Right forelimb (tissue), 1 donor: ENCODE results near the gene STK35.
"Not testable (repeated sequence)": the region's sequence is repeated elsewhere in the genome, so short reads cannot be mapped to it uniquely, and the experiment has no call there.

Source experiments
- DNase-seq: peaks from one replicate; pipeline ENCODE4 v3.0.0-alpha.2; 2018

The STK35 gene

DNA sequence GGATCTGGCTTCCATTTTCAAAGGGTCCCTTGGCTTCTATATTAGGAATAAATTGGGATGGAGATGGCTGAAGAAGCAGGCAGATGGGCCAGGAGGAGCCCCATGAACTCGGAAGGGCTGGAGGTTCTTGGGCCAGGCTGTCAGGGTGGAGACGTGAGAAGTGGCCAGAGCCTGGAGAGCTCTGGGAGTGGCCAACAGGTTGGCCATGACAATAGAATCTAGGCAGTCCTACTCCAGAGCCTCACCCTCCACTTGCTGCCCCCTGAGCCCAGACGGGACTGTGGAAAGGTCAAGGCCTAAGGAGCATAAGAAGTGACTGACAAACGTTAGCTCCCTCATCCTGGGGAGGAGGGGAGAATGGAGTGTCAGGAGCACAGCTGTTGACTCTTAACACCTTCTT lies 62.1 kb downstream of the STK35 start:
- peak; percentile 7 for DNase-seq

DNA sequence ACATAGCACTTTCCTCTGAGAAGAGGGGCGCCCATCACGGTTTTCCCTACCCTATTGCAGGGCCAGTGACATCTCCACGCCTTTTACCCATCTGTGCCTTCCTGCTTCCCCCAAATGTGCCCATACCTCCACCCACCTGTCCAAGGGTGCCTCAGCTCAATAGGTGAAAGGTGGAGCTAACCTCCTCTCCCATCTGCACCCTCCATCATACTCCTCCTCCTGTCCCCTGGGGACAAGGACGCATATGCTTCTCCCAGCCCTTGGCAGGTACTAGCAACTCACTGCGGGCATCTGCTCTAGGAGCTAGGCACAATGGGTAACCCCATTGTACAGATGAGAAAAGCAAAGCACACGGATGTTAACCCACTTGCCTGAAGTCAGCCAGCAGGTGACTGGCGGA lies 62.8 kb downstream of the STK35 start:
- no peak for DNase-seq

DNA sequence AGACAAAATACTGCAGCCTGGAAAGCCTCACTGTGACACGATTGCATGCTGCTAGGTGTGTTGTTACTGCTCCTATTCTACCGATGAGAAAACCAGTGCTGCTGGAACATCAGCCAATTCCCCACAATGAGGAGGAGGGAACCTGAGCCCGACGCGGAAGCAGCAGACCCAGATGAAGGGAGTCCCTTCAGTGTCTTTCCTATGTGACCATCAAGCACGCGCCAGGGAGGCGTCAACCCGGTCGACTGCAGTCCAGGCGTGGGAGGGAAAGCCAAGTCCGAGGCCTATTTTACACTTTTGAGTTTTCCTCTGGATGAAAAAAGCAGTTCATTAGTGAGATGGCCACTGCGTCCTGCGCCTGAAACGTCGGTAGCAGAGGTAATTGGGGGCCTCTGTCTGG lies 63.3 kb downstream of the STK35 start:
- DNase-seq, result peak; percentile 31

DNA sequence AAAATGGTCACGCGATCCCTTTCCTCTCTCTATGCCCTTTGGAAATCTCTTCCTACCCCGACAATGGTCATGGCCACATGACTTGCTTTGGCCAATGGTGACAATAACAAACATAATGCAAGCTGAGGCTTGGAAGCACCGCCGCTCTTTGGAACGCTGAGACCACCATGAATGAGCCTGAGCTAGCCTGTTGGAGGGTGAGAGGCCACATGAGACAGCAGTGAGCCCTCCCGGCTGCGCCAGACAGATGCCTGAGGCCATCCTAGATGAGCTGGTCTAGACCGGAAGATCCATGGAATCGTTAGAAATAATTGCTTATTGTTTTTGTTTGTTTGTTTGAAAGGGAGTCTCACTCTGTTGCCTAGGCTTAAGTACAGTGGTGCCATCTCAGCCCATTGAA lies 64.2 kb downstream of the STK35 start:
- DNase-seq, result peak; percentile 16

DNA sequence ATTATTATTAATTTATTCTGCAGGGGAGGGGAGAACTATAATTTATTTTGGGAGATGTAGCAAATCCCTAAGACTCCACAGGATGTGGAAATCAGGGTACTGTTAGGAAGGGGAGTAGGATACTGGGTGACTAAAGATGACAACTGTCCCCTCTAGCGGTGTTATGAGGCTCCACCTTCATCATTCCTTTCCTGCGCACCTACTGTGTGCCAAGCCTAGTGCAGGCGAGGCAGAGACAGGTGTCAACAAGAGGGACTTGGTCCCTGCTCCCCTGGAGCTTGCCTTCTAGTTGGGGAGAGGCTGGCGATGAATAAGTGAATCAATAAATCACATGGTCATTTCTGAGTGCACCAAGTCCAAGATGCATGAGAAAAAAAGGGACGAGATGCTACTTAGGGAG lies 65.5 kb downstream of the STK35 start:
- DNase-seq, result peak; percentile 9

DNA sequence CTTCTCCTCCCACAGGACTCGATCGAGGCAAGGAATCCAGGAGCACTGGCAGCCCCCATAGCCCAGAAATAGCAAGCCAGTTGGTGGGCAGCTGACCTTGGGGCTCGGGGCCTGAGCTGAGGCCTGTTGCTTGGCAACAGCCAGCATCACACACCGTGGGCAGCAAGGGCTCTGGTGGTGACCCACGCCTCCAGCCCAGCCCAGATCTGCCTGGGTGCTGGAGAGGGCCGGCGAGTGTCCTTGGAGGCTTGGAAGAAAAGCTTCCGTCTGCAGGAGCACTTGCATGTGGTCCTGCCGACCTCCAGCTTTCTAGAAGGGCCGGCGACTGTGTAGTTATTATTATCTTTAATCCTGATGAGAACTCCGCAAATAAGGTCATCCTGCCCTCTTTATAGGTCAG lies 67.3 kb downstream of the STK35 start:
- peak; percentile 37 for DNase-seq

DNA sequence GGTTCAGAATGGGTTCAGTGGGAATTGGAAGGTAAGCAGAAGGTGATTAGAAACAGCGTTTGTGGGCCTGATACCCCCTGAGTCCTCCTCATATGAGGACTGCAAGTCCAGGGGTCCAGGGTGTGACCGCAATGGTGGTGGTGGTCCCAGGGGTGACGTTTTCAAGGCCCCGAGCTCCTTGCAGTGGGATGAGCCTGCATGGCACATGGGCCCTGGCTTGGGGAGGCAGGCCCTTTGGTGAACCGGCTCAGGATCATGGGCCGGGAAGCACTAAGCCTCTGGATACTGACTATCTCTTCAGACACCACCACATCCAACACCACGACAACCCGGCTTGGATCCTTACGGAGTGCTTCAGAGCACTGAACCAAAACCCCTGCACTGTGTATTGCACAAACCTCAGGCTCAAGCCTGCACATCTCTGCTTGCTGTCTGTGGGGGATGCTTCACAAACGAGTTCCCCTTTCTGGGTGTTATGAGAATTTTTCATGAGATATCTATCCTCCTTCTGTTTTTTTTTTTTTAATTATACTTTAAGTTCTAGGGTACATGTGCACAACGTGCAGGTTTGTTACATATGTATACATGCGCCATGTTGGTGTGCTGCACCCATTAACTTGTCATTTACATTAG lies 67.9 kb downstream of the STK35 start:
- peak; percentile 25 for DNase-seq

DNA sequence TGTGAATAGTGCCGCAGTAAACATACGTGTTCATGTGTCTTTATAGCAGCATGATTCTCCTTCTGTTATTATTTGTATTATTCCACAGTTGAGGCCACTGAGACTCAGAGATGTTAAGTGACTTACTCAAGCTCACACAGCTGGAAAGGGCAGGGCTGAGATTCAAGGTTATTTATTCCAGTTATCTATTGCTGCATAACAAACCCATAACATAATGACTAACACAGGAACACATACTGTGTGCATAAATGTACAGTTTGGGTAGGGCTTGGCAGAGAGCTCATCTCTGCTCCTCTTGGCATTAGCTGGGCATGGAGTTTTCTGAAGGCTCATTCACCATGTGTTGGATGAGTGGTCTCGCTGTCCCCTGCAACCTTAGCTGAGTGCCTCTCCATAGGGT lies 68.8 kb downstream of the STK35 start:
- DNase-seq, result no peak

DNA sequence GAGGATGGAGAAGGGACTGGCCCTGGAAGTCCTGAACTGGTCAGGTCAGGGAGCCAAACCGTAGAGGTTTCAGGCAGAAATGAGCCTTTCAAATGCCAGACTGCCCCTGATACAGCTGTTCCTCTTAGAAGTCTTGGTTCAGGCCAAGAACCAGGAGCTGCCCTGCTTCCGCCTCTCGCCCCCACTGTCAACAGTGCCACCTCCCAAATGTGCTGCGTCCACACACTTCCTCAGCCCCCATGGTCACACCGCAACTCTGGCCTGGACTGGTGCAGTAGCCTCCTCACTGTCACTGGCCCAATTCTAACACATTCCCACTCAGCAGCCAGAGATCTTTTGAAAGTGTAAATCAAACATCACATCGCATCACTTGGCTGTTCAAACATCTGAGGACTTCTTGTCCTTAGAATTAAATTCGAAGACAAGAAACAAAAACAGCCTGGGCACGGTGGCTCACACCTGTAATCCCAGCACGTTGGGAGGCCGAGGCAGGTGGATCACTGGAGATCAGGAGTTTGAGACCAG lies 69.7 kb downstream of the STK35 start:
- peak; percentile 6 for DNase-seq

DNA sequence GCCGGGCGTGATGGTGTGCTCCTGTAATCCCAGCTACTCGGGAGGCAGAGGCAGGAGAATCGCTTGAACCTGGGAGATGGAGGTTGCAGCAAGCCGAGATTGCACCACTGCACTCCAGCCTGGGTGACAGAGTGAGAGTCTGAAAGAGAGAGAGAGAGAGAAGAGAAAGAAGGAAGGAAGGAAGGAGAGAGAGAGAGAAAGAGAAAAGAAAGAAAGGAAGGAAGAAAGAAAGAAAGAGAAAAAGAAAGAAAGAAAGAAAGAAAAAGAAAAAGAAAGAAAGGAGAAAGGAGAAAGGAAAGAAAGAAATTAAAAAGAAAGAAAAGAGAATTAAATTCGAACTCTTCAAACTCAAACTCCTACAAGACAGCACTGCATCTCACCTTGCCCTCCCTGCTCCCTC lies 70.2 kb downstream of the STK35 start:
- not testable (repeated sequence) for DNase-seq

DNA sequence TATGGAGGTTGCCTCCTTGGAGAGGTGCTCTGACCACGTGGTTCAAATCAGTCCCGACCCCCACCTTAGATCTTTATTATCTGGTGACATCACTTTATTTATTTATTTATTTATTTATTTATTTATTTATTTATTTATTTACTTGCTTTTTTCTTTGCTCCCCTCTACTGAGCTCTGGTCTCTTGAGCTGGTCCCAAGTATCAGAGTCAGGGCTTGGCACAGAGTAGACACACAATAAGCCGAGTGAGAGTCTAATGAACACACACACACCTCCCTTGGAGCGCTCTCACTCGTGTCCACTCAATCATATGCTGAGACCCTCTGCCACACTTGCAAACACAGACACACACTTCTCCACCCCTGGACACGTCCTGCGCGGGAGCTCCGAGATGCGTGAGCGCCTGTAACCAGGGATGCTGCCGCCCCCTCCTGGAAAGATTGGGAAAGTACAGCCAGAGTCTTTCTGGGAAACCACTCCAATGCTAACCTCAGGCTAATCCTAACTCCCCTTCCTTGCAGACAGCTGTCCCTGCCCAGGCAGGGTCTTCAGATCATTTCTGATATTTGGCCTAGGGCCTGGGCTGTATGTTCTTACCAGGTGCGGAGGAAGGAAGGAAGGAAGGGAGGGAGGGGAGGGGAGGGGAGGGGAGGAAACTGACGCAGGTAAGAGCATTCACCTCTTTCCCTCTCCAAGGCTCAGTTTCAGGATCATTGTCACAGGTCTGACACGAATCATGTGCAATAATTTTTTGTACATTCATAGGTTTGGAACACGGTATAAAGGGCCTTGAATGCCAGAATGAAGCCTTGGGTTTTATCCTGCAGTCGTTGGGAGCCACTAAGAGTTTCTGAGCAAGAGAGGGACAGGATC lies 70.9 kb downstream of the STK35 start:
- peak; percentile 81 for DNase-seq

DNA sequence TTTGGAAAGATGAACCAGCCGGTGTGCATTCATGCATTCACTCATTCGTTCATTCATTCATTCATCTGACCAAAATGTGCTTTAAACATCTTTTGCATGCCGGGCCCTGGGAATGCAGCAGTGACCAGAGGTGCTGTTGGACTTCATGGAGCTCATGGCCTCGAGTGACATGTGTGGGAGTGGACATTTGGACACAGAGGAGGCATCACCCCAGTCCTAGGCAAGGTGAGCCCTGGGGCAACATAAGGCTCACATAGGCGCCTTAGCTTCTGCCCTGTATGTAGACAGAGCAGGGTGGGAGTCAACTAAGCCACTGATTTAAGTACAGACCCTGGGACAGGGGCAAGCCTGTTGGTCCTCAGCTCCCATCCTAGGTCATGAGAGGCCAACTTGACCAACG lies 71.6 kb downstream of the STK35 start:
- peak; percentile 7 for DNase-seq

DNA sequence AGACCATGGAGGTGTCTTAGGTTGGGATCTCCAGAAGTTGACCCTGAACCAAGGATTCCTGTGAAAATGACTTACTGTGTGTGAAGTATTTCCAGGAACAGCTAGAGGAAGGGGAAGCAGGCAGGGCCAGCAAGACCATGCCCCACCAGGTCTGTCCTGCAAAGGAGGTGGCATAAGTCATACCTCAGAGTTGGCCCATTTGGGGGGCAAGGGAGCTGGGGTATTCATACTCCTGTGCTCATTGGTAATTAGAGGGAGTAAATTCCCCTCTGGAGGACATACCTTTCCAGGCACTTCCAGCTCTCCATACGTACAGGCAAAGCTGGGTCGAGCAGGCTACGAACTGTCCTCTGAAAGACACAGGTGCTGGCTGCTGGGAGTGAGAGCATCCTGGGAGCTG lies 72.4 kb downstream of the STK35 start:
- DNase-seq, result no peak

DNA sequence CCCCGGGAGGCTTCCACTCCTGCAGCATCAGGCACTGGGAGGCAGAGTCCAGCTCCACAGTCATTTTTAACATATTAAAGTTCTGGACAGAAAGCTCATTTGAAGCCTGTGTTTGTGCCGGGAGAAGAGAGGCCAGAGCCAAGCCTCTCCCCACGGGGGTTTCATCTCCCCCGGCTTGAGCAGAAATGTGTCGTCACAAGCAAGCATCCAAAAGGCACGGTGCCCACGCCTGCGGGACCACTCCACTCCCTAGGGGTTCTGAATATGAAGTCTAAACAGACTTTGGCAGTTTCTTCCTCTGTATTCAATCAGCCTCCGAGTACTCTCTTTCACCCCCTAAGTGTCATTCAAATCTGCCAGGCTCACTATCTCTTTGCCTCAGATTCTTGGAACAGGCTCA lies 75.3 kb downstream of the STK35 start:
- no peak for DNase-seq

DNA sequence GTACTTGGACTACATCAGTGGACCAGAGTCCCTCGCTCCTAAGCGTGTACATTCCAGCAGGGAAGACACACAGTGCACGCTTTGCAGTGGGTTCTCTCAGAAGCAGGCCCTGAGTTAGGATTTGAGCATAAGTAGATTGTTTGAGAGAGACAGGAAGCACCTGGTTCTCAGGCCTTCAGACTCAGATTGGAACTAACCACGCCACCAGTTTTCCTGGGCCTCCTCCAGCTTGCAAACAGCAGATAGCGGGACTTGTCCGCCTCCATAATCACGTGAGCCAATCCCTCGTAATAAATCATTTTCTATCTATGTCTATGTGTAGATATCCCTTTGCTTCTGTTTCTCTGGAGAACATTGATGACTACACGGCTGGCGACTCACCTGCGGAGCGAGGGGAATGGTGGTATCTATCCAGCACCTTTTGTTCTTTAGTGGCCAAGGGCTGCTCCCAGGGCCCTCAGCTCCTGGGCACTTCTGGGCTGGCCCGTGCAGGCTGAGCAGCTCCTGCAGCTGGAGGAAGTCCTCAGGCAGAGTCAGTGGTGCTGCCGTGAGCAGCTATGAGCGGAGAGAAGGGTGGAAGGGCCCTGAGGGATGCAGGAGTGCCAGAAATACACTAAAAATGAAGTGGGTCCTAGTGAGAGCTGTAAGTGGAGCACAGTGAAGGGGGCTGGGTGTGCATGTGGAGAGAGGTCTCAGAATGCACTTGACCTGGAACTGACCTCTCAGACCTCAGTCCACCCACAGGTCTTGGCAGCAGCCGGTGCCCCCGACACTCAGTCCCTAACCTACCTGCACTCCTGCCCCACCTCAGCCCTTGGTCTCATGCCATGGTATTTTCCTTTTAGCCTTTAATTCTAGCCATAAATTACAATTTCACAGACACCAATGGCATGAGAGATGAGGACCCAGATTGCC lies 76.9 kb downstream of the STK35 start:
- DNase-seq, result no peak

DNA sequence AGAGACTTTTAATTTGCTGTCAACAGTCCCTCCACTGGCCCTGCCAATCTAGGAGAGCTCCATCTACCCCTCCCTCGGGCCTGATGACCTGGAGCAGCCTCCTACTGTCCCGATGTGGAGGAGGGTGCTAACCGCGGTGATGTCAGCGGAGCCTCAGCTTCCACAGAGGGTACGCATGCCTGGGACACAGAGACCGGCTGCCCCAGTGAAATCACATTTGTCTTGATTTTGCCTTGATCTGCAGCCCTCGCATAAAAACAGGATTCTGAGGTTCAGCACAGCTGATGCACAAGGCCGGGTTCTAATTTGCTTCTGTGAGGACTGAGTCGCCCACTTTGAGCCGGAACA lies 77.6 kb downstream of the STK35 start:
- no peak for DNase-seq

DNA sequence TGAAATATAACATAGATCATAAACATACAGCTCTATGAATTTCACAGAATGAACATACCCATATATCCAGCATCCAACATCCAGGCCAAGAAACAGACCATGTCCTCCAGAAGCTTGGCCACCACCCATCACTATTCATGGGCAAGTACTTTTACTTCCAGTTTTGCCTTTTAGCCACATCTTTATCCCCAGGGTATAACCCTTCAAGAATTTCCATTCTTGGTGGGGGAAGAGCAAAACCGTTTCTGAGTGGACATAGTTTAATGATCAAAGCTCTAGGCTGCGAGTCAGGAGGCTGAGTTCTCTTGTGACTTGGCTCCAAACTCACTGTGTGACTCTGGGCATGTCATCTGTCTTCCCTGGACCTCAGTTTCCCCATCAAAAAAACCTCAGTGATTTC lies 78.3 kb downstream of the STK35 start:
- DNase-seq, result no peak

DNA sequence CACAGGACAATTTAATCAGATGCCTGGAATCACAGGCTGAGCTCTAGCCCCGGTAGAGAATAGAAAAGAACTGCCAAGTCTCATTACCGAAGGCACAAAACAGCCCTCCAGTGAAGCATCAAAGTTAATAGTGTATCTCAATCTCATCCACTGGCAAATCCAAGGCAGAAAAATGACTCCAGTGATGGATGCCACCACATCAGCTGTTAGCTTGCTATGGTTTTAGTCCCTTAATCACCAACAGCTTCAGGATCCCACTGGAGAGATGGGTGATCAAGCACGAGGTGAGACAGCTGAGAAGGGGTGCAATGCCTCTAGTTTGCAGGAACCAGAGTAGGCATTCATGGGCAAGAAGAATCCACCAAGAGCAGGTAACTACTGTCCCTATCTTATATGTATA lies 81.8 kb downstream of the STK35 start:
- DNase-seq, result no peak

DNA sequence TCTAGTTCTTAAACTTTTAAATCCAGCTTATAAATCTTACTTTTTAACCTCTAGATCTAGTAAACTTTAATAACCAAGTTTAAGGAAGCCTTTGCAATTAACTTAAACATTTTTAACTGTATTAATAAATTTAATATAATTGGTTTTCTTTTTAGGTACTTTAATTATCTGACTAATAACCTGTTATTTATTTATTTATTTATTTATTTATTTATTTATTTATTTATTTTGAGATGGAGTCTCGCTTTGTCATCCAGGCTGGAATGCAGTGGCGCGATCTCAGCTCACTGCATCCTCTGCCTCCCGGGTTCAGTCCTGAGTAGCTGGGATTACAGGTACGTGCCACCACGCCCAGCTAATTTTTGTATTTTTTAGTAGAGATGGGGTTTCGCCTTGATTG lies 83.3 kb downstream of the STK35 start:
- not testable (repeated sequence) for DNase-seq

DNA sequence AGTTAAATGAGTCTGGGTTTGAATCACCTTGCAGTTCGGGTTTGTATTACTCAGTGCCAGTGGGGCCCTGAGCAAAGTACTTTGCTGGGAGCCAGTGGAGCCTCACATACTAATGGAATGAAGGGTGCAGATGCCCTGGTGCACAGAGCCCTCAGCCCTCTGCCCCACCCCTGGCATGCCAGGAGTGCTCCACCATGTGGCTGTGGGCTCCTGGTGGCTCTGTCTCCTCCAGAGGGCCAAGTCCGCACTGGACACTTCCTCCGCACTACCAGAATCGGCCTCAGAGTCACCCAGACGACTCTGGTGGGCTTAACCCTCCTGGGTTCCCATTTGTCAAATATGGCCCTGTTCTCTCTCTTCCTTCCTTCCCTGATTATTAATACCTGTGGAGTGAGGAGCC lies 94.0 kb downstream of the STK35 start:
- DNase-seq, result no peak

DNA sequence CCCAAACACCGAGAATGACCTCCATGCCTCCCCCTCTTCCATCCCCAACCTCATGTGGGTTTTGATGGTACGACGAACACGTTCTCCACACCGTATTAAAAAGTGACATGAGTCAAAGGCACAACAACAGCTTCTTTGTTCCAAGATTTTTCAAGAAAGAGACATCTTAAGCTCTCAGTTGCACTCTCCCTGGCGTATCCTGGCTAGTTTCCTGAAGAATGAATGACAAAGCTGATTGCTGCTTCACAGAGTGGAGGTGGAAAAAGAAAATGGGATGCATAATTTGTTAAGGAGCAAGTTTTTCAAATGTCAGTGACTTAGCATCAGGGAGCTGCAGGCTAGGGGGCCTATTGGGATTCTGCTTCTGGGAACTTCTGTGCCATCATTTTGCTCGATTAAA lies 95.5 kb downstream of the STK35 start:
- no peak for DNase-seq
